ENCODE measurements around the gene RTTN.

Gene RTTN

GRCh38 chr18:70149156-70149555 lies 56.3 kb downstream of the RTTN start:
- H3K9me3 Mint-ChIP-seq = no peaks in the 10 kb centered on the region
- H3K27me3 Mint-ChIP-seq = no peaks in the 10 kb centered on the region
- no peaks in the 10 kb centered on the region for H3K4me1 Mint-ChIP-seq
- H3K27ac Mint-ChIP-seq = no peak overlapping the region
- H3K4me3 Mint-ChIP-seq = no peak overlapping the region
- peaks cover 48% of the 10 kb centered on the region for H3K36me3 Mint-ChIP-seq
- ATAC-seq = no peak

DNA sequence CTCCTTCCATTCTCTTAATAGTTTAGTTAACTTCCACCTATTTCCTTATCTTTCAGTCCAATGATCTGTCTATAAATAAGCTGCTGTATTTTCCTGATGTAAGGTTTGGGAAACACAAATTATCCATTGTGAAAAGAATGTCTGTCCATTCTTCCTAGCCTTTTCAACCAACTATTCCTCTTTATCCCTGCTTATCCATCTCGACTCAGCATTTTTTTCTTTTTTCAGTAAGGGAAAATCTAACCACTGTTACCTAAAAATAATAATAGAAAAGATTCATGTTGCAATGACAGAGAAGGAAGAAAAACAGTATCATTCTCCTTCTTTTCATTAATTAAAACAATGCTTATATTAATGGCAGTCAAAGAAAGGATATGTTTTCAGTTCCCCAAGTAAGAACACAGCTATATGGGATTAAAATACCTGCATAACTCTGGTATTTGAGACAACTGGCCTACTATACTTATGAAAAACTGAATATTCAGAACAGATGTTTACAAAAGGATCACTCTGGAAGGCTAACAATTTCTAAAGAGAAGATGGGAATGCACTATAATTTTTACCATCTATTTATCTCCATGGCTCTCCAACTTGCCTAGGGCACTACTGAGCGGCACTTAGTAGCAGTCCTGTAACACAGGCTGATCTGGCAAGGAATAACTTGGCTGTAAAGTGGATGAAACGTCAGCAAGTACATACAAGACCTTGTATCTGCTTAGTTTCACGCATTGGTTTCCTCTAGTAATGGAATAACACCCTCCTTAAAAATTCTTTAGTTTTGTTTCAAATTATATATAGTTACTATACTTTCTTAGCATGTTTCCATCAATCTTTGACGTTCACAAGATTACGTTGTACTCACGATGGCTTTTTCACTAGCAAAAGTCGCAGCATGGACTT lies 57.2 kb downstream of the RTTN start:
- ATAC-seq = no peak
- Mint-ChIP-seq H3K9me3 (peaks cover under 1% of the 10 kb centered on the region), H3K36me3 (peaks cover 56% of the 10 kb centered on the region)

DNA sequence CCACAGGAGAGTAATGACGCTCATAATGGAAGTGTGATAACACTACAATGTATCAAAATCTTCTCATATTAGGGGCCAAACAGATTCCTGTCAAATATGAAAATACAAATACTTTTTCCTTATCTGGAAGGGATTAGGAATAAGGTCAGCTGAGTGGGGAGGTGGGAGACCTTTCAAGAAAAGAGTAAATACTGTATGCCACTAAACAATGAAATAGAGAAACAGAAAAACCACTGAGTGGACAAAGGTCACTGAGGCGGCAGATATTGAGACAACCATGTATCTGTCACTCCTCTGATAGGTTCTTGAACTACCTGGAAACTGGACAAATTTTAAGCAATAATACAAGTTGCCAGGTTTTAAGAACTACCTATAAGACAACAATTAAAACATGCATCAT lies 59.3 kb downstream of the RTTN start:
- Mint-ChIP-seq H3K9me3 (peaks cover 2% of the 10 kb centered on the region), H3K4me3 (no peak overlapping the region), H3K27me3 (no peaks in the 10 kb centered on the region), H3K36me3 (peaks cover 66% of the 10 kb centered on the region), H3K27ac (no peak overlapping the region), H3K4me1 (no peaks in the 10 kb centered on the region)
- no peak for ATAC-seq

More for the DNA sequence above, 57.2 kb downstream of the RTTN start:
- H3K4me3 Mint-ChIP-seq = no peak overlapping the region
- H3K4me1 Mint-ChIP-seq = no peaks in the 10 kb centered on the region
- no peaks in the 10 kb centered on the region for H3K27me3 Mint-ChIP-seq
- no peak overlapping the region for H3K27ac Mint-ChIP-seq

DNA sequence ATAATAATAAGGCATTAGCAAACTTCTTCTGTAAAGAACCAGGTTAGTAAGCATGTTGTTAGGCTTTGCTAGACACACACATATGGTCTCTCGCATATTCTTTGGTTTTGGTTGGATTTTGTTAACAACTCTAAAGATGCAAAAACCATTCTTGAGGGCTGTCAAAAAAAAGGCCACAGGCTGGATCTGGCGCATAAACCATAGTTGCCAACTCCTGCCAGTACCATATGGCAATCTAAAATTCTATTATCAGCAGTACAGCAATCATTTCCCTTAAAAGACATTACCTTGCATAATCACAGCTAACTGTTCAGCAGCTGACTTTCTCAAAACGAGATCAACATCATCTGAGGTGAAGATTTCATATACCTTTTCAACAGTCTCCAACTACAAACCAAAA lies 63.5 kb downstream of the RTTN start:
- Mint-ChIP-seq H3K27me3 (no peaks in the 10 kb centered on the region), H3K4me3 (no peak overlapping the region), H3K27ac (no peak overlapping the region), H3K36me3 (peaks cover 69% of the 10 kb centered on the region), H3K9me3 (peaks cover 2% of the 10 kb centered on the region), H3K4me1 (no peaks in the 10 kb centered on the region)
- no peak for ATAC-seq

- Mint-ChIP-seq H3K36me3 (peaks cover 61% of the 10 kb centered on the region), H3K27ac (no peak overlapping the region), H3K27me3 (no peaks in the 10 kb centered on the region), H3K4me3 (no peak overlapping the region), H3K4me1 (no peaks in the 10 kb centered on the region), H3K9me3 (peaks cover 2% of the 10 kb centered on the region)
- ATAC-seq = no peak
Measured at GRCh38 chr18:70139138-70139537, 66.3 kb downstream of the RTTN start.

GRCh38 chr18:70135604-70136003 lies 69.9 kb downstream of the RTTN start:
- Mint-ChIP-seq H3K4me3 (no peak overlapping the region), H3K9me3 (no peaks in the 10 kb centered on the region), H3K4me1 (no peaks in the 10 kb centered on the region), H3K27me3 (no peaks in the 10 kb centered on the region), H3K36me3 (peaks cover 54% of the 10 kb centered on the region), H3K27ac (peak overlapping the region; percentile 51)
- ATAC-seq = peak; percentile 51

GRCh38 chr18:70132999-70133398 lies 72.5 kb downstream of the RTTN start:
- Mint-ChIP-seq H3K9me3 (peaks cover 4% of the 10 kb centered on the region), H3K27me3 (no peaks in the 10 kb centered on the region), H3K4me1 (no peaks in the 10 kb centered on the region), H3K4me3 (no peak overlapping the region), H3K27ac (no peak overlapping the region), H3K36me3 (peaks cover 64% of the 10 kb centered on the region)
- no peak for ATAC-seq

GRCh38 chr18:70128271-70128670 lies 77.2 kb downstream of the RTTN start:
- ATAC-seq = no peak
- no peak overlapping the region for H3K4me3 Mint-ChIP-seq
- H3K27me3 Mint-ChIP-seq = no peaks in the 10 kb centered on the region
- peaks cover 4% of the 10 kb centered on the region for H3K9me3 Mint-ChIP-seq
- peaks cover 57% of the 10 kb centered on the region for H3K36me3 Mint-ChIP-seq
- no peaks in the 10 kb centered on the region for H3K4me1 Mint-ChIP-seq
- no peak overlapping the region for H3K27ac Mint-ChIP-seq

- no peaks in the 10 kb centered on the region for H3K4me1 Mint-ChIP-seq
- no peak for ATAC-seq
- peaks cover 49% of the 10 kb centered on the region for H3K36me3 Mint-ChIP-seq
- peaks cover 4% of the 10 kb centered on the region for H3K9me3 Mint-ChIP-seq
- H3K27me3 Mint-ChIP-seq = no peaks in the 10 kb centered on the region
- no peak overlapping the region for H3K27ac Mint-ChIP-seq
- H3K4me3 Mint-ChIP-seq = no peak overlapping the region
Measured at GRCh38 chr18:70127359-70127758, 78.1 kb downstream of the RTTN start.

- Mint-ChIP-seq H3K27ac (no peak overlapping the region), H3K36me3 (peaks cover 46% of the 10 kb centered on the region), H3K27me3 (no peaks in the 10 kb centered on the region), H3K9me3 (peaks cover 4% of the 10 kb centered on the region), H3K4me1 (peaks cover 3% of the 10 kb centered on the region), H3K4me3 (no peak overlapping the region)
- ATAC-seq = no peak
Measured at GRCh38 chr18:70126832-70127231, 78.7 kb downstream of the RTTN start.

DNA sequence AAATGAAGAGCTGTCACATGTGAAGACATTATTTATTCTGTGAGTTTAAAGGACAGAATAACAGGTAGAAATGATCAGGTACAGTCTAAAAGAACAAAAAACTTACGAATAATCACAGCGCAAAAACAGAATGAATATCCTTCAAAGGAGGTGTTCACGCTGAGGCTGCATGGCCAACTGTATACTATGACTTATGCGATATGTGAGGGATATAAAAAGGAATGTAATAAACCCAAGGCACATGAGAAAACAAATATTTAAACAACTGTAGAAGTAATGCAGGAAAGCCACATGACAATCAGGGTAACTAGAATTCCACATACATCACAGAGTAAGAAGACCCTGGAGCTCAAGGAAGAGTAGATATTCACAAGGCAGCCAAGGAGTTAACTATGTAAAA lies 81.3 kb downstream of the RTTN start:
- Mint-ChIP-seq H3K4me1 (peaks cover 8% of the 10 kb centered on the region), H3K27me3 (no peaks in the 10 kb centered on the region), H3K4me3 (no peak overlapping the region), H3K27ac (no peak overlapping the region), H3K36me3 (peaks cover 45% of the 10 kb centered on the region), H3K9me3 (peaks cover 2% of the 10 kb centered on the region)
- no peak for ATAC-seq

DNA sequence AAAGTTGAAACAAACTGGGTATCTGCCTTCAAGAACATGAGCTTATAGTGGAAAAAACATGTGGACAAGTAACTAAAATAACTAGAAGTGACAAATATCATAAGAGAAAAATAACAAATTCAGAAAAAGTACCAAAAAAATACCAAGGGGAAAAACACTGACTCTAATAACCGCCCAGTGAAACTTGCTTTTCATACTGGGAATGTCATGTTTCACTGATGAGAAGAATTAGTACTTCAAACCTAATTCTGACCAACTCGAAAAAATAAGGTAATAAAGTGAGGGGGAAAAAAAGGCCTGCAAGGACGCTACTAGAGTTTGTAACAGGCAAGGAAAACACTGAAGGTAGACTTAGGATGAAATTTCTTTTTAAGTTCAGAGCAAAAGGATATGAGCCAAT lies 83.6 kb downstream of the RTTN start:
- Mint-ChIP-seq H3K9me3 (peaks cover 3% of the 10 kb centered on the region), H3K36me3 (peaks cover 52% of the 10 kb centered on the region), H3K4me3 (no peak overlapping the region), H3K27me3 (no peaks in the 10 kb centered on the region), H3K4me1 (peaks cover 20% of the 10 kb centered on the region), H3K27ac (peak overlapping the region; percentile 36)
- ATAC-seq = no peak

DNA sequence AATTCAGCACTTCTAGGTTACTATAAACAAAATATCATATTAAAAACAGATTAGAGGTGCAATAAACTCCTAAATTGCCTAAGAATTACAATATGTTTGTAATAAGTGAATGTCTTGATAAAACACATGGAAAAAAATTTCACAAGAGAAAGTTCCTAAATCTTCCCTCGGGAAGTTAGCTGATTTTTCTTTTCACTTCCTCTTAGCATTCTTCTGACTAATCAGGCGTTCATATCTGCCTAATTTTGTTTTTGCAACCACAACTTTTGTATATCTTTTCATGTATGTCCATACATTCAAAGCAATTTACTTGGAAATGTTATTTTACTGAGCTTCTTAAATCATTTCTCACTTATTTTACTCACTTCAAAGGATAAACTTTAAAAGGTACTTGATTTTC lies 88.5 kb downstream of the RTTN start:
- Mint-ChIP-seq H3K4me1 (peaks cover 18% of the 10 kb centered on the region), H3K27ac (no peak overlapping the region), H3K9me3 (peaks cover 3% of the 10 kb centered on the region), H3K27me3 (no peaks in the 10 kb centered on the region), H3K36me3 (peaks cover 57% of the 10 kb centered on the region), H3K4me3 (no peak overlapping the region)
- no peak for ATAC-seq

DNA sequence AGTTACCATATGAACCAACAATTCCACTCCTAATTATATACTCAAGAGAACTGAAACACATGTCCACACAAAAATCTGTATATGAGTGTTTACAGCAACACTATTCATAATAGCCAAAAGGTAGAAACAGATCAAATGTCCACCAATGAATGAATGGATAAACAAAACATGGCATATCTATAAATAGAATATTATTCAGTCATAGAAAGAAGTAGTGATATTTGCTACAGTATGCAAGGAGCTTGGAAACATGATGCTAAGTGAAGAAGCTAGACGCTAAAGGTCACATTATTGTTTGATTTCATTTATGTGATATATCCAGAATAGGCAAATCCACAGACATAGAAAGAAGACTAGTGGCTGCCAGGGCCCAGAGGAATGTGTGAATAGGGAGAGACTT lies 92.0 kb downstream of the RTTN start:
- H3K9me3 Mint-ChIP-seq = no peaks in the 10 kb centered on the region
- H3K27me3 Mint-ChIP-seq = no peaks in the 10 kb centered on the region
- peaks cover 60% of the 10 kb centered on the region for H3K36me3 Mint-ChIP-seq
- no peak overlapping the region for H3K27ac Mint-ChIP-seq
- no peak for ATAC-seq
- H3K4me1 Mint-ChIP-seq = peaks cover 10% of the 10 kb centered on the region
- H3K4me3 Mint-ChIP-seq = no peak overlapping the region

- no peaks in the 10 kb centered on the region for H3K27me3 Mint-ChIP-seq
- ATAC-seq = no peak
- H3K4me3 Mint-ChIP-seq = no peak overlapping the region
- peaks cover 73% of the 10 kb centered on the region for H3K36me3 Mint-ChIP-seq
- no peak overlapping the region for H3K27ac Mint-ChIP-seq
- H3K9me3 Mint-ChIP-seq = no peaks in the 10 kb centered on the region
- H3K4me1 Mint-ChIP-seq = no peaks in the 10 kb centered on the region
Measured at GRCh38 chr18:70110678-70111077, 94.8 kb downstream of the RTTN start.

- no peak for ATAC-seq
- H3K27me3 Mint-ChIP-seq = no peaks in the 10 kb centered on the region
- H3K4me1 Mint-ChIP-seq = no peaks in the 10 kb centered on the region
- no peak overlapping the region for H3K4me3 Mint-ChIP-seq
- H3K9me3 Mint-ChIP-seq = peaks cover 3% of the 10 kb centered on the region
- H3K36me3 Mint-ChIP-seq = peaks cover 84% of the 10 kb centered on the region
- H3K27ac Mint-ChIP-seq = no peak overlapping the region
Measured at GRCh38 chr18:70107091-70107490, 98.4 kb downstream of the RTTN start.
